Spleen (tissue), 7 donors: ENCODE measurements around the gene HOXC6.

Source experiments
- CTCF ChIP-seq, 11 experiments: fragments of 200-600 bp in 7 of 11; fragments of 450-650 bp in 4 of 11; sonication (generic) in 4 of 11; IDR thresholded peaks in 8 of 11; conservative IDR thresholded peaks in 3 of 11; 1 replicate in 7 of 11; 2 replicates in 4 of 11; pipeline versions ENCODE4 v1.4.0 to v1.8.0; 2016 to 2021; ENCODE audit warnings: antibody characterized with exemption in 11 of 11, inconsistent platforms in 4 of 11, mild to moderate bottlenecking in 1 of 11
- POLR2A ChIP-seq, 3 donors: fragments of 450-650 bp; IDR thresholded peaks; one replicate each; pipeline ENCODE4 v1.5.1; 2017; ENCODE audit warnings: antibody characterized with exemption in 3 of 3, mild to moderate bottlenecking in 1 of 3
- POLR2AphosphoS5 ChIP-seq, 3 donors: sonication (generic); formaldehyde crosslinking; IDR thresholded peaks; one replicate each; pipeline ENCODE4 v1.5.1; 2017; ENCODE audit warnings: antibody characterized with exemption in 3 of 3
- donor health status: DM: no; HTN: no; CAD: no; lungs with moderate emphysema.
- donor health status: DM: no; HTN: no; CAD: no.
- donor health status: DM: no; HTN: no; CAD: no.

GRCh38 chr12:54050482-54050810 lies 22.2 kb downstream of the HOXC6 start:
- TF ChIP-seq POLR2A (IDR thresholded peaks at IDR 0.05) (no peak), CTCF (IDR thresholded peaks at IDR 0.05 in 8 of 11, conservative IDR thresholded peaks at IDR 0.05 in 3 of 11) (no peak), POLR2AphosphoS5 (IDR thresholded peaks at IDR 0.05) (no peak)
